Measurements from ENCODE around the gene ABLIM1. TPM values are rescaled to one million over a fixed set of nuclear protein-coding genes. Genes with fewer than 3 reads are reported as not detected.

ABLIM1 gene
- total and polyA plus RNA-seq, 5 experiments from 2014 or later: 267 to 430 (median 388) TPM

DNA sequence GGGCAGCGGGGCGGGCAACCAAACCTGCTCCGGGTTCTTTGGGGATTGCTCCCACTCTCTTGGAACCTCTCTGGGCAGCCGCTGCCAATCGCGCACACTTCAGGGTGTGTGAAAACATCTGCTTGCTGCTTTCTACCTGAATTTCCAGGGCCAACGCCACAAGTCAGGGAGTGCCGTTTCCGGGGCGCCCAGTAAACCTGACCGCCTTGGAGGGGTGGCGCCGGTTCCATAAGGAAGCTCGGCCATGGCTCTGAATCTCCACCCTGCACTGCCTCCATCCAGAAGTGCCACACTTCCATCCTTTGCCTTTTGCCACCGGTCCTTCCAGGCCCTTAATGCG lies 253.1 kb downstream of the ABLIM1 start:
- POLR2A ChIA-PET: no interaction called here
- Mint-ChIP-seq H3K9me3 (peaks cover 0 to 6% (median 0%) of the 10 kb centered on the region in 9 donors), H3K27me3 (peaks cover 40 to 82% (median 58%) of the 10 kb centered on the region in 5 donors), H3K4me1 (peaks cover 10 to 15% (median 13%) of the 10 kb centered on the region in 4 donors), H3K36me3 (peaks cover 0 to 3% (median 0%) of the 10 kb centered on the region in 3 donors), H3K27ac (no peak overlapping the region), H3K4me3 (peak overlapping the region in 7 of 10 donors; percentile 10 to 68 (median 26))
- DNase-seq (no peak), ATAC-seq (no peak)

DNA sequence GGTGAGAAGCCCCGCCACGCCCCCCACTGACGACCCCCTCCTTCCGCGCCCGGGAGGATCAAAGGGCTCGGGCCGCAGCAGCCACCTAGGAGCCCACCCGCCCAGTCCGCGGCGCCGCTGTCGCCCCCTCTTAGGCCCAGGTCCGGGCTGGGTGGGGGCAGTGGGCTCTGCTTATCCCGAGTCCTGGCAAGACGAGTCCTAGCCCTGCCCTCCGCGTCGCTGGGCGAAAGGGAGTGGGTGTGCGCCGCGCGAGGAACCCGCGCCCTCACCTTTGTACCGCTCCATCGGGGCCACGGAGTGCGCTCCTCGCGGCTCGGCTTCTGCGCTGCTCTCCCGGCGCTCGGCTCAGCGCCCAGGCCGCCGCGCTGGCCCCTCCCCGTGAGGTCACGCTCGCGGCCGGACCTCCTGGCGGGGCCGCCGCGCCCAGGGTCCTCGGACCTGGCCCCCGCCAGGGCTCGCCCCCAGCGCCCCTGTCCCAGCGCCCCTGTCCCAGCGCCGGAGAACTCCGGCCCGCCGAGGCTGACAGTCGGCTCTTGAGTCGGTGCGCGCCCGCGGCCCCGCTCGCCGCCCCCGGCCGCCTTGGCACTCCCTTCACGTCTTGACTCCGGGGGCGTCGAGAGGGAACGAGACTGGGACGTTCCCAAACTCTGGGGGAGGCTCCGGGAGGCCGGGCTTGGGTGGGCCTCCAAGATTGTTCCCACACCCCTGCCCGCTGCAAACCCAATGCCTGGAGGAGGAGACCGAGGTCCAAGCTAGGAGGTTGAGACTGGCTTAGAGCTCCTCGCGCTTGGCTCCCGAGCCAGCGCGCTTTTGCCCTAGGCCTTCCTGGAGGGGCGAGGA lies 253.7 kb downstream of the ABLIM1 start, which contains the start of gene AFAP1L2:
TSS of gene AFAP1L2 (minus strand) at position 332 of the 840 bp plus-strand sequence. CDS start at position 285, 47 bp downstream.
- POLR2A ChIA-PET: no interaction called here
- Mint-ChIP-seq H3K9me3 (peaks cover 0 to 6% (median 0%) of the 10 kb centered on the region in 9 donors), H3K4me1 (peaks cover 10 to 15% (median 13%) of the 10 kb centered on the region in 4 donors), H3K36me3 (peaks cover 0 to 3% (median 0%) of the 10 kb centered on the region in 3 donors), H3K27me3 (peaks cover 43 to 84% (median 61%) of the 10 kb centered on the region in 5 donors), H3K27ac (peak within 1 kb of the TSS in 1 of 10 donors; percentile 84), H3K4me3 (peak within 1 kb of the TSS; percentile 3 to 77 (median 67))
- no peak for DNase-seq
- ATAC-seq: no peak

DNA sequence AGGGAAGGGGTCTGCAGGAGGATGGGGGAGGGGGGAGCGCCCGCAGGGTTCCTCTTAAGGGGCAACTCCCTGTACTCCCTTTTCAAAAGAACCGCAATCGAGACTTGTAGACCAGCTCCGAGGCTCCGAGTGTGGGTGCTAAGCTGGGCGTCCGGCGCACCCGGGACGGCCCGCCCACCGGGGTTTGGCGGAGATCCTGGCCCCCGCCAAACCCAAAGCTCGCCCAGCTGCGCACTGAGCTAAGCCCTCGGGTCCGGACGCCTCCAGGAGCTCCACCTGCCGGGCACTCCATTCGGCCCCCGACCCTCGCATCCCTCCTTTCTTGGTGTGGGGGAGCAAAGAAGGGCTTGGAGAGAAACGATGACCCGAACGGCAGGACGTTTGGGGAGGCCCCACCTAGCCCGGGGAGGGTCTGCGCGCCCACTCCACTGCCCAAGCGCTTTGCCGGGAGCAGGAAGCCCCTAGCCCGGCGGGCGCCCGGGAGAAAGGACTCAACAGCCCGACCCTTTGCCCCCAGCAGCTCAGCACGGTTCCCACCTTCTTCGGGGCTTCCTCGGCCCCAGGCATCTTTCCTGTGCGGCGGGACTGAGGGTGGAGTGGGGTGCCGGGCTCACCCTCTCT lies 254.4 kb downstream of the ABLIM1 start:
- peaks cover 0 to 6% (median 0%) of the 10 kb centered on the region in 9 donors for H3K9me3 Mint-ChIP-seq
- H3K27ac Mint-ChIP-seq: peak overlapping the region in 1 of 10 donors; percentile 84
- peaks cover 47 to 85% (median 62%) of the 10 kb centered on the region in 5 donors for H3K27me3 Mint-ChIP-seq
- POLR2A ChIA-PET: no interaction called here
- no peak for ATAC-seq
- H3K4me1 Mint-ChIP-seq: peaks cover 10 to 15% (median 13%) of the 10 kb centered on the region in 4 donors
- peaks cover 0 to 3% (median 0%) of the 10 kb centered on the region in 3 donors for H3K36me3 Mint-ChIP-seq
- no peak for DNase-seq
- peak overlapping the region; percentile 3 to 77 (median 66) for H3K4me3 Mint-ChIP-seq

DNA sequence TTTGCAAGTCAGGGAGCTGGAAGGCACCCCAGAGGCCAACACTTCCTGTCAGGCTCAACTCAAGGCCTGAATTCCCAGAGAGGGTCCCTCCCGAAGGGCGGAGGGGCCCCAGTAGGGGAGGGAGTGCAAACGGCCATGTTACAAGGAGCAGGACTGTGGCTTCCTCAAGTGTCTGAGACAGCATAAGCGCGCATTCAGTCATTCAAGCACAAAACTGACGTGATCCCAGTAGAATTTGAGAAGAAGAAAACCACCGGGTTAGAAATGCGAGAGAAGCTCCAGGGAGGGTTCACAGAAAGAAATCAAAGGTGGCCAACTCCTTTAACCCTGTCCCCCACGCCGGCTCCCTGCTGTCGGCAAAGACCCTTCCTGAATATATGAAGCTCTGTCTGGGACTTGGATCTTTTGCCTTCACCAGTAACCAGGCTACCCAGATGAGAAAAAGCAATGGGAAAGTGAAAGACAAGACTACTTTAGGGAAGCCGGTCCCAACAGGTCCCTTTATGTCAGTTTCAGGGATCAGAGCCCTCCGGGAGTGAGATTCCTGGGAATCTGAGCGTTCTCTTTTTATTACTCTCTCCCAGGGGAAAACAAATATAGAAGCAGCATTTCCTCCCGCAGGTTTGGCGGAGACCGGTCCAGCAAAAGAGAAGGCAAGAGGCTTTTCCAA lies 255.1 kb downstream of the ABLIM1 start:
- Mint-ChIP-seq H3K36me3 (peaks cover 0 to 3% (median 0%) of the 10 kb centered on the region in 3 donors), H3K9me3 (peaks cover 0 to 6% (median 0%) of the 10 kb centered on the region in 9 donors), H3K4me3 (peak overlapping the region; percentile 3 to 77 (median 66)), H3K27me3 (peaks cover 47 to 90% (median 59%) of the 10 kb centered on the region in 5 donors), H3K27ac (peak overlapping the region in 1 of 10 donors; percentile 84), H3K4me1 (peaks cover 10 to 17% (median 14%) of the 10 kb centered on the region in 4 donors)
- POLR2A ChIA-PET: no interaction called here
- ATAC-seq (peak in 1 of 2 donors; percentile 27), DNase-seq (no peak)

DNA sequence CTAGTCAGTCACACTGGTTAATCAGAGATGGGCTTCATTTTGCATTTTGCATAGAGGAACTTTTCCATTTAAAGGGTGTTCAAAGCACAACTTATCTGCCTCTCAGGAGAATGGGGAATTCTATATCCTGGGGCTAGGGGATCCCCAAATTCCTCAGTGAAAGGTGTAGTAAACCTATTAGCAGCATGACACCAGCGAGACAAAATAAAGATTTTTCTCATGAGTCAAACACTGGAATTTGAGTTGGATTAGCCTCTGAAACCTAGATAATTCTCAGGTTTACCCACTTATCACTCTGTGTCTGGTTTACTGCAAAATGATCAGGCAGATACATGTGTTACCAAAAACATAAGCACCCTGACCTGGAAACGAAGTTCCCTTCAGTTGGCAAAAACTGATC lies 255.8 kb downstream of the ABLIM1 start:
- ATAC-seq (no peak), DNase-seq (no peak)
- Mint-ChIP-seq H3K27me3 (peaks cover 47 to 82% (median 58%) of the 10 kb centered on the region in 5 donors), H3K4me3 (no peak overlapping the region), H3K9me3 (peaks cover 0 to 6% (median 0%) of the 10 kb centered on the region in 9 donors), H3K4me1 (peaks cover 9 to 21% (median 17%) of the 10 kb centered on the region in 4 donors), H3K27ac (no peak overlapping the region), H3K36me3 (peaks cover 0 to 3% (median 0%) of the 10 kb centered on the region in 3 donors)
- POLR2A ChIA-PET: no interaction called here

DNA sequence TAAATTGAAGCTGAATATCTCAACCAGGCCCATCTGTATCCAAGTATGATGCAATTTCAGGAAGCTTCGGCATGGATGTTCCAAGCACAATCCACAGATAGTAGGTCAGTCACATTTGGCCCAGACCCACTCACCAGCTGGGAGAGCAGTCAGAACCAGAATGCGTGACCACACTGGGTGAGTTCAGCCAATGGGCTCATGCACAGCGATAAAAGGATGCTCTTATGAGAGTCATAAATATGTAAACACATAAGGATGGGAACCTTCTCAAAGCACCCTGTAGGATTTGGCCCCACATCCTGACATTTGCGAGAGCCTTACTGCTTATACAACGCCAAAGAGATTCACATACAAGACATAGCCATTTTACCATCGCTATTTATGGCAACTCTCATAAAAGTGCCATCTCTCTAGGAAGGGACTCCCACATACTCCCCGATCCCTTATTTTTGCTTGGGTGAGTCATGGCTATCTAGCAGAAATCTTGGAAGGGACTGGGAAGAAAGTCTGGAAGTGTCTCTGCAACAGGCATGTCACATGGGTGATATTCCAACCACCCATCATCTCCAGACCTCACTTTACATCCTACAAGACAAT lies 256.8 kb downstream of the ABLIM1 start:
- H3K27me3 Mint-ChIP-seq: peaks cover 42 to 76% (median 58%) of the 10 kb centered on the region in 5 donors
- no peak overlapping the region for H3K4me3 Mint-ChIP-seq
- no peak for ATAC-seq
- H3K9me3 Mint-ChIP-seq: peaks cover 0 to 3% (median 0%) of the 10 kb centered on the region in 9 donors
- DNase-seq: no peak
- H3K27ac Mint-ChIP-seq: no peak overlapping the region
- peaks cover 0 to under 1% (median 0%) of the 10 kb centered on the region in 3 donors for H3K36me3 Mint-ChIP-seq
- peaks cover 9 to 21% (median 17%) of the 10 kb centered on the region in 4 donors for H3K4me1 Mint-ChIP-seq
- POLR2A ChIA-PET: no interaction called here

DNA sequence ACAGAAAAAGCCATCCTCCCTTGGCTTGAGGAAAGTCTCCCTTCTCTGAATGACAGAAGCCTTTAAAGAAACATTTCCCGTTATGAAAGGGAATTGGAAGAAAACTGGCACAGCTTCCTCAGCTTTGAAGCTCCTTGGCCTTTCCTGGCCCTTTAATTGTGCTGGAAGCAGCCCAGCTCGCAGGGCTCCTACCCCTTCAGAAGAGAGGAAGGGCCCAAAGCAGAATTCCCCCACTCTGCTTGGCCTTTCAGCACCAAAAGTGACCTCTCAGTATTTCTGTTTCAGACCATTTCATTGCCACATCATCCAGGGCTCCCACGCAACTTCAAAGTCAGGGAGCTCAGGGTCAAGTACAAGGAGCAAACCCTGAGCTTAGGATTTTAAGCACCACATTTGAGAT lies 258.0 kb downstream of the ABLIM1 start:
- peaks cover 0 to 2% (median 0%) of the 10 kb centered on the region in 9 donors for H3K9me3 Mint-ChIP-seq
- ATAC-seq (no peak), DNase-seq (no peak)
- H3K36me3 Mint-ChIP-seq: no peaks in the 10 kb centered on the region
- peaks cover 32 to 66% (median 55%) of the 10 kb centered on the region in 5 donors for H3K27me3 Mint-ChIP-seq
- no peak overlapping the region for H3K4me3 Mint-ChIP-seq
- POLR2A ChIA-PET: no interaction called here
- peak overlapping the region in 1 of 10 donors; percentile 19 for H3K27ac Mint-ChIP-seq
- peaks cover 9 to 21% (median 14%) of the 10 kb centered on the region in 4 donors for H3K4me1 Mint-ChIP-seq

DNA sequence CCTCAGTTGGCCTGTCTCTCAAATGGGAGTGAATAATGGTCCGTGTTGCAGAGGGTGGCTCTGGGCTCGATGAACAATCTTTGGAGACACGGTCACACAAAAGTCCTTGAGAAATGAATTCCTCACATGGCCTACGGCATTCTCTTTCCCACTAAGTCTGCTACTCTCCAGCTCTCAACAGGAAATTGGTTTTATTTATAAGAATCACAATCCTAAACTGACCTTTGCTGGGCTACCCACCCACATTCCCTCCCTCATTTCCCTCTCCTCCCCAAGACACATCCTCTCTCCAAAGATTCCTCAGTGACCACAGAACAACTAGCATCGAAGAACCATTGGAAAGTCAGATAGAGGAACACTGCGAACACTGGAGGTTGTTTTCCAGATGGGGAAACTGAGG lies 258.5 kb downstream of the ABLIM1 start:
- H3K4me1 Mint-ChIP-seq: peaks cover 7 to 17% (median 12%) of the 10 kb centered on the region in 4 donors
- POLR2A ChIA-PET: no interaction called here
- H3K4me3 Mint-ChIP-seq: no peak overlapping the region
- no peak for ATAC-seq
- no peaks in the 10 kb centered on the region for H3K36me3 Mint-ChIP-seq
- H3K27me3 Mint-ChIP-seq: peaks cover 35 to 65% (median 56%) of the 10 kb centered on the region in 5 donors
- DNase-seq: no peak
- H3K9me3 Mint-ChIP-seq: peaks cover 0 to 2% (median 0%) of the 10 kb centered on the region in 9 donors
- no peak overlapping the region for H3K27ac Mint-ChIP-seq

DNA sequence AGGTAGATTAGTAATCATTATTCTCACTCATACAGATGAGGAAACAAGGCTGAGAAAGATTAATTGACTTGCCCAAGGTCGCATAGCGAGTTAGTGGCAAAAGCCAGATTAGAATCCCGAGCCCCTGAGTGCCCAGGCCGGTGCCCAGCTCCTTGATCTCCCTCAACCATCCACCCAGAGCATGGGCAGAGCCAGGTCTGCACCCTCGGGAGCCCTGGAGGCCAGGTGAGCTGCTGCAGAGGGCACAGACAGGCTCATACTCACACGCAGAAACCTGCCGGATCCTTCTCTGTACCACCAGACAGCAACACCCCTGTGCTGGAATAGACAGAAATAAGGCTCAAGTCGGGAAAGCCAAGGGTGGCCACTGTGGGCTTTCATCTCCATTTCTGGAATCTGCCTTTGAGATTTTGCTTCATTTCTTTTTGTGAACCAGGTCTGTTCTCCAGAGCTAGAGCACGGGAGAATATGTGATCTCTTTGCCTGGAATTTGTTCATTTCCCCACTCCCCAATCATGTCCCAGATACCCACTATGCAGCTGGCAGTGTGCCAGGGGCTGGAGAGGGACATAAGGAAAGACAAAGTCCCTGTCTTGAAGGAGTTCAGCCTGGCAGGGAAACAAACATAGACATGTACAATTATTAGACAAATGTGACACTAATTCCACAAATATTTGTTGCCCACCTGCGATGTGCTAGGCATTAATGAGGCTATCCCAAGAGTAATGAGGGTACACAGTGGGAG lies 259.3 kb downstream of the ABLIM1 start:
- peaks cover 35 to 69% (median 54%) of the 10 kb centered on the region in 5 donors for H3K27me3 Mint-ChIP-seq
- DNase-seq (no peak), ATAC-seq (no peak)
- H3K36me3 Mint-ChIP-seq: no peaks in the 10 kb centered on the region
- H3K27ac Mint-ChIP-seq: peak overlapping the region in 1 of 10 donors; percentile 24
- H3K4me3 Mint-ChIP-seq: no peak overlapping the region
- peaks cover 7 to 15% (median 11%) of the 10 kb centered on the region in 4 donors for H3K4me1 Mint-ChIP-seq
- peaks cover 0 to 2% (median 0%) of the 10 kb centered on the region in 9 donors for H3K9me3 Mint-ChIP-seq
- POLR2A ChIA-PET: no interaction called here

DNA sequence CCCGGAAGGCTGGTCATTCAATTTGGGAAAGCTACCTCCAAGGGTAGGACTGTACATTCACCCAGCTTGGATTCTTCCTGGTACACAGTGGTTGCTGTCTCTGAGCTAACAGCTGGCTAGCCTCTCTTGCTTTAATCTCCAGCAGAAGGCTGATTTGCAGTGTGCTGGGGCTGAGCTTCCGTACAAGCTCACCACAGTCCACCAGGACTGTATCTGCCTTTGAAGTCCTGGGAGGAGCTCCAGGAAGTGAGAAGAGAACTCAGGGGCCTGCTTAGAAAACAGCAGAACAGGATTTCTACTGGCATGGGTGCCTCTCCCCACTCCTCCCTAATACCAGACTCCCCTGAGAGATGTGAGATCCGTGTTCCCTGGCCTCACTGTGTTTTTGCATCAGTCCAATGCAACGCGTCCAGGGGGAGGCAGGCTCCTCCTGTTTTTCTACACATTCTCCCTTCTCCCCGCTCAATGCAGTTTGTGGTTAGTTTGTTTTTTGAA lies 260.4 kb downstream of the ABLIM1 start:
- Mint-ChIP-seq H3K27ac (no peak overlapping the region), H3K27me3 (peaks cover 28 to 68% (median 47%) of the 10 kb centered on the region in 5 donors), H3K9me3 (no peaks in the 10 kb centered on the region), H3K4me1 (peaks cover under 1 to 8% (median 4%) of the 10 kb centered on the region in 4 donors), H3K4me3 (no peak overlapping the region), H3K36me3 (no peaks in the 10 kb centered on the region)
- ATAC-seq (no peak), DNase-seq (no peak)
- POLR2A ChIA-PET: no interaction called here

DNA sequence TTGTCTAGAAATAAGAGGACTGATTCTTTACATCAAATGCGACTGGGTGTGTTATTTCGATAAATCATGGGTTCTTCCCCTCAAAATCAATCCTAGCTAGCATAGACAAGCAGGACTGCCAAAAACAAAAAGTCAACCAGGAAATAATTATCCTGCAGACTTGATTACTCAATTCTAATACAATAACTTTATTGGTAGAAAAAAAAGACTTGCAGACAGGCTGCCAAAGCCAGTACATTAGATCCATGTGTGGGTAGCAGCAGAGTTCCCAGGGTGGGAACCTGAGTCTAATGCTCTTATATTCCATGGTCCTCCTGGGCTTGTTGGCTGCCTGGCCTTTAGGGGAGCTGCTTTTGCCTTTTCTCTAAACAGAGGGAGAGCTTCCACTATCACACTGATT lies 261.6 kb downstream of the ABLIM1 start:
- POLR2A ChIA-PET: no interaction called here

More for the DNA sequence above, 261.6 kb downstream of the ABLIM1 start:
- no peaks in the 10 kb centered on the region for H3K36me3 Mint-ChIP-seq
- H3K27me3 Mint-ChIP-seq: peaks cover 21 to 58% (median 39%) of the 10 kb centered on the region in 5 donors
- H3K27ac Mint-ChIP-seq: peak overlapping the region in 1 of 10 donors; percentile 40
- DNase-seq (no peak), ATAC-seq (no peak)
- peaks cover 0 to 6% (median 4%) of the 10 kb centered on the region in 4 donors for H3K4me1 Mint-ChIP-seq
- H3K9me3 Mint-ChIP-seq: no peaks in the 10 kb centered on the region
- no peak overlapping the region for H3K4me3 Mint-ChIP-seq

Data from naive thymus-derived CD8-positive, alpha-beta T cell (primary cell).